Left lung (tissue), 10 donors: Measurements from ENCODE around the gene ARL4D. TPM values are rescaled to one million over a fixed set of nuclear protein-coding genes. Genes with fewer than 3 reads are reported as not detected.

Experiments used
- ATAC-seq: fragments of 200-7000 bp; cut with Tn5 transposase; one replicate; pipeline ENCODE4 v1.9.1; 2020; ENCODE audit warnings: moderate library complexity
- DNase-seq, 4 donors: peaks; one replicate each; pipeline ENCODE4 v3.0.0-alpha.2; 2013 to 2020
- H3K27ac ChIP-seq, 2 donors: fragments of 200-600 bp; sonication (generic) in 1 of 2; one replicate each; pipeline versions ENCODE4 v1.5.0 to v1.8.0; 2020 to 2021
- H3K27me3 ChIP-seq, 2 donors: fragments of 200-600 bp; sonication (generic) in 1 of 2; one replicate each; pipeline versions ENCODE4 v1.5.0 to v1.8.0; 2020 to 2021
- H3K36me3 ChIP-seq, 2 donors: fragments of 200-600 bp; sonication (generic) in 1 of 2; one replicate each; pipeline versions ENCODE4 v1.5.0 to v1.8.0; 2020 to 2021
- H3K4me1 ChIP-seq, 2 donors: fragments of 200-600 bp; one replicate each; pipeline ENCODE4 v1.8.0; 2021
- H3K4me3 ChIP-seq, 2 donors: fragments of 200-600 bp; sonication (generic) in 1 of 2; one replicate each; pipeline versions ENCODE4 v1.5.0 to v1.8.0; 2020 to 2021; ENCODE audit warnings: mild to moderate bottlenecking in 1 of 2
- H3K9me3 ChIP-seq, 2 donors: fragments of 200-600 bp; sonication (generic) in 1 of 2; one replicate each; pipeline versions ENCODE4 v1.5.0 to v1.8.0; 2020 to 2021
- CTCF ChIP-seq, 2 donors: fragments of 200-600 bp; sonication (generic) in 1 of 2; IDR thresholded peaks; one replicate each; pipeline versions ENCODE4 v1.5.0 to v1.8.0; 2021; ENCODE audit warnings: antibody characterized with exemption in 2 of 2
- intact Hi-C, 2 donors: fragments of 100-400 bp; cut with DNase I; formaldehyde crosslinking; loops; one replicate each; pipeline versions ENCODE4 v1.11.2 to v1.14.2; 2022
- polyA plus RNA-seq, 6 donors: library from polyadenylated mRNA; unstranded; fragments of 120-200 nt; gene quantifications; one replicate each; pipeline ENCODE4 v1.2.1, GENCODE V29; 2013; ENCODE audit not compliant: insufficient read length in 6 of 6
- total RNA-seq, 2 donors: library from RNA; stranded (reverse); fragmentation: NEBNext Ultra II Directional; extraction: Animal tissue kit (Norgen Biotek cat#: 25700); gene quantifications; one replicate each; pipeline ENCODE4 v1.2.1, GENCODE V29; 2021
- donor health status: DM: no; HTN: yes; CAD: no.
- donor health status: DM: no; HTN: no; CAD: no.

Gene ARL4D
- total and polyA plus RNA-seq, 8 donors: 5.9 to 13.0 (median 9.7) TPM

- intact Hi-C loops: no loop called here
- ATAC-seq (no peak), DNase-seq (no peak)
- Histone ChIP-seq H3K27me3 (no peaks in the 10 kb centered on the region), H3K4me1 (peaks cover 0 to 11% of the 10 kb centered on the region in 2 donors), H3K27ac (no peak overlapping the region), H3K9me3 (peaks cover 0 to 22% of the 10 kb centered on the region in 2 donors), H3K4me3 (no peak overlapping the region), H3K36me3 (no peaks in the 10 kb centered on the region)
- TF ChIP-seq CTCF (IDR thresholded peaks at IDR 0.05): no peak
These were observed 16.0 kb upstream of the ARL4D start for GRCh38 chr17:43382776-43383175.

GRCh38 chr17:43383372-43383771 lies 15.4 kb upstream of the ARL4D start:
- Histone ChIP-seq H3K27me3 (no peaks in the 10 kb centered on the region), H3K36me3 (no peaks in the 10 kb centered on the region), H3K4me3 (no peak overlapping the region), H3K9me3 (peaks cover 0 to 22% of the 10 kb centered on the region in 2 donors), H3K27ac (no peak overlapping the region), H3K4me1 (peaks cover 0 to 12% of the 10 kb centered on the region in 2 donors)
- DNase-seq (no peak), ATAC-seq (no peak)
- TF ChIP-seq CTCF (IDR thresholded peaks at IDR 0.05): no peak
- intact Hi-C loops: no loop called here

- intact Hi-C loops: no loop called here
- Histone ChIP-seq H3K27me3 (no peaks in the 10 kb centered on the region), H3K27ac (no peak overlapping the region), H3K4me3 (no peak overlapping the region), H3K4me1 (peaks cover 0 to 12% of the 10 kb centered on the region in 2 donors), H3K9me3 (peaks cover 0 to 22% of the 10 kb centered on the region in 2 donors), H3K36me3 (no peaks in the 10 kb centered on the region)
- DNase-seq (no peak), ATAC-seq (no peak)
- no peak for TF ChIP-seq CTCF (IDR thresholded peaks at IDR 0.05)
These were observed 14.8 kb upstream of the ARL4D start for GRCh38 chr17:43383826-43384475.

- no peak for DNase-seq
- no peak for ATAC-seq
- TF ChIP-seq CTCF (IDR thresholded peaks at IDR 0.05): no peak
- peaks cover 0 to 20% of the 10 kb centered on the region in 2 donors for H3K9me3 ChIP-seq
- H3K27ac ChIP-seq: no peak overlapping the region
- intact Hi-C loops: no loop called here
- H3K4me1 ChIP-seq: peaks cover under 1 to 15% of the 10 kb centered on the region in 2 donors
- H3K4me3 ChIP-seq: no peak overlapping the region
- no peaks in the 10 kb centered on the region for H3K36me3 ChIP-seq
- H3K27me3 ChIP-seq: no peaks in the 10 kb centered on the region
These were observed 14.3 kb upstream of the ARL4D start for GRCh38 chr17:43384476-43384862.

GRCh38 chr17:43385046-43385831 lies 13.6 kb upstream of the ARL4D start:
- no peaks in the 10 kb centered on the region for H3K36me3 ChIP-seq
- DNase-seq (no peak), ATAC-seq (no peak)
- H3K27ac ChIP-seq: no peak overlapping the region
- intact Hi-C loops: no loop called here
- peaks cover 0 to 12% of the 10 kb centered on the region in 2 donors for H3K9me3 ChIP-seq
- peaks cover 4 to 21% of the 10 kb centered on the region in 2 donors for H3K4me1 ChIP-seq
- no peak overlapping the region for H3K4me3 ChIP-seq
- no peaks in the 10 kb centered on the region for H3K27me3 ChIP-seq
- TF ChIP-seq CTCF (IDR thresholded peaks at IDR 0.05): no peak
